Adrenal gland (tissue), 12 donors: ENCODE results near the gene RHOH. TPM values are rescaled to one million over a fixed set of nuclear protein-coding genes. Genes with fewer than 3 reads are reported as not detected.

Experiments used
- DNase-seq, 7 donors: peaks; one replicate each; pipeline ENCODE4 v3.0.0-alpha.2; 2019 to 2020
- H3K27ac ChIP-seq, 5 donors: fragments of 200-600 bp; sonication (generic) in 4 of 5; 1 replicate in 3 of 5; 2 replicates in 2 of 5; pipeline versions ENCODE4 v1.5.1 to v1.8.0; 2016 to 2020; ENCODE audit warnings: mild to moderate bottlenecking in 1 of 5
- H3K27me3 ChIP-seq: fragments of 200-600 bp; 2 replicates; pipeline ENCODE4 v1.8.0; 2021
- H3K36me3 ChIP-seq, 2 donors: fragments of 200-600 bp; replicated peaks in 1 of 2; 1 replicate in 1 of 2; 2 replicates in 1 of 2; pipeline versions ENCODE4 v1.5.1 to v1.8.0; 2018 to 2022
- H3K4me1 ChIP-seq, 2 donors: fragments of 200-600 bp; replicated peaks in 1 of 2; 1 replicate in 1 of 2; 2 replicates in 1 of 2; pipeline versions ENCODE4 v1.5.1 to v1.8.0; 2018 to 2021
- H3K4me3 ChIP-seq, 4 donors: fragments of 200-600 bp; sonication (generic) in 3 of 4; one replicate each; pipeline ENCODE4 v1.5.1; 2016 to 2018
- H3K9me3 ChIP-seq, 3 donors: fragments of 200-600 bp; sonication (generic) in 1 of 3; replicated peaks in 1 of 3; 1 replicate in 2 of 3; 2 replicates in 1 of 3; pipeline versions ENCODE4 v1.5.1 to v1.8.0; 2016 to 2021
- CTCF ChIP-seq, 6 experiments: fragments of 450-650 bp in 4 of 6; fragments of 200-600 bp in 2 of 6; sonication (generic) in 1 of 6; IDR thresholded peaks; 1 replicate in 5 of 6; 2 replicates in 1 of 6; pipeline versions ENCODE4 v1.5.1 to v1.8.0; 2016 to 2021; ENCODE audit warnings: antibody characterized with exemption in 6 of 6, mild to moderate bottlenecking in 2 of 6, moderate library complexity in 1 of 6
- POLR2A ChIP-seq, 2 donors: fragments of 450-650 bp; IDR thresholded peaks; one replicate each; pipeline ENCODE4 v1.6.1; 2017; ENCODE audit warnings: antibody characterized with exemption in 2 of 2, mild to moderate bottlenecking in 2 of 2, moderate library complexity in 1 of 2
- WGBS, 4 donors: extraction: QIAGEN DNeasy Blood & Tissue Kit in 2 of 4; methylation state at CpG; one replicate each; pipeline versions ENCODE4 v1.1.5 to v1.1.7; 2013 to 2017; 5-methylcytosine and 5-hydroxymethylcytosine counted together
- intact Hi-C, 2 donors: fragments of 100-400 bp; cut with DNase I; formaldehyde crosslinking; loops; one replicate each; pipeline versions ENCODE4 v1.14.1 to v1.15.0; 2022 to 2023
- polyA plus RNA-seq, 3 donors: library from polyadenylated mRNA; stranded (reverse); fragments of 200-250 nt in 2 of 3; fragments of 350-450 nt in 1 of 3; fragmentation: Illumina TruSeq in 1 of 3; extraction: RNeasy Lipid Tissue Mini Kit (QIAGEN cat#74804) in 1 of 3; gene quantifications; one replicate each; pipeline ENCODE4 v1.2.3, GENCODE V29; 2013 to 2014
- total RNA-seq, 9 donors: library from RNA; depleted of rRNA in 4 of 9; stranded (reverse); fragments of >200 nt in 4 of 9; fragments of 120-200 nt in 1 of 9; fragmentation: NEBNext Ultra II Directional in 1 of 9; extraction: Animal tissue kit (Norgen Biotek cat#: 25700) in 1 of 9; gene quantifications; one replicate each; pipeline versions ENCODE4 v1.1.0 to v1.2.4, GENCODE V29; 2013 to 2023
- donor health status: healthy with polysubstance abuse.
- donor health status: Bipolar disorder and iron deficiency.
- donor health status: DM: yes; HTN: yes; CAD: no.
- donor health status: DM: no; HTN: no; CAD: no.
- donor health status: DM: no; HTN: no; CAD: no.
- donor health status: DM: yes; HTN: yes; CAD: no.

The RHOH gene
- total and polyA plus RNA-seq, 12 donors, result 0.33 to 3.4 (median 0.96) TPM; not detected in 1

GRCh38 chr4:40180356-40180755 lies 16.5 kb upstream of the RHOH start:
- no peak overlapping the region for H3K4me3 ChIP-seq
- intact Hi-C loops, result no loop called here
- no peaks in the 10 kb centered on the region for H3K9me3 ChIP-seq
- no peak for TF ChIP-seq POLR2A (IDR thresholded peaks at IDR 0.05)
- TF ChIP-seq CTCF (IDR thresholded peaks at IDR 0.05), result no peak
- H3K27me3 ChIP-seq, result no peaks in the 10 kb centered on the region
- H3K4me1 ChIP-seq, result no peaks in the 10 kb centered on the region
- 22 to 44% (median 41%) methylated on average over 1 of the region's 1 CpG for WGBS, 4 donors
- no peak overlapping the region for H3K27ac ChIP-seq
- no peaks in the 10 kb centered on the region for H3K36me3 ChIP-seq
- no peak for DNase-seq

- DNase-seq, result no peak
- Histone ChIP-seq H3K27ac (no peak overlapping the region), H3K9me3 (no peaks in the 10 kb centered on the region), H3K27me3 (no peaks in the 10 kb centered on the region), H3K4me1 (no peaks in the 10 kb centered on the region), H3K4me3 (no peak overlapping the region), H3K36me3 (no peaks in the 10 kb centered on the region)
- intact Hi-C loops, result no loop called here
- TF ChIP-seq CTCF (IDR thresholded peaks at IDR 0.05), result no peak
- TF ChIP-seq POLR2A (IDR thresholded peaks at IDR 0.05), result no peak
- 67 to 82% (median 74%) methylated on average over 4 of the region's 4 CpGs for WGBS, 4 donors
These were observed 14.8 kb upstream of the RHOH start for GRCh38 chr4:40182001-40182400.

- no peaks in the 10 kb centered on the region for H3K4me1 ChIP-seq
- TF ChIP-seq CTCF (IDR thresholded peaks at IDR 0.05) (no peak), POLR2A (IDR thresholded peaks at IDR 0.05) (no peak)
- intact Hi-C loops, result no loop called here
- 82 to 96% (median 85%) methylated on average over 3 of the region's 3 CpGs for WGBS, 4 donors
- no peaks in the 10 kb centered on the region for H3K27me3 ChIP-seq
- H3K27ac ChIP-seq, result no peak overlapping the region
- no peak for DNase-seq
- H3K9me3 ChIP-seq, result no peaks in the 10 kb centered on the region
- H3K4me3 ChIP-seq, result no peak overlapping the region
- no peaks in the 10 kb centered on the region for H3K36me3 ChIP-seq
These were observed 13.9 kb upstream of the RHOH start for GRCh38 chr4:40182954-40183353.

- Histone ChIP-seq H3K27me3 (no peaks in the 10 kb centered on the region), H3K27ac (no peak overlapping the region), H3K4me1 (no peaks in the 10 kb centered on the region), H3K36me3 (no peaks in the 10 kb centered on the region), H3K9me3 (no peaks in the 10 kb centered on the region), H3K4me3 (no peak overlapping the region)
- WGBS, 4 donors, result 81 to 87% (median 83%) methylated on average over 10 to 12 of the region's 12 CpGs
- TF ChIP-seq CTCF (IDR thresholded peaks at IDR 0.05), result no peak
- TF ChIP-seq POLR2A (IDR thresholded peaks at IDR 0.05), result no peak
- no peak for DNase-seq
- intact Hi-C loops, result no loop called here
These were observed 13.0 kb upstream of the RHOH start for GRCh38 chr4:40183615-40184411.
